Measurements from ENCODE around the gene GNGT2.

GRCh38 chr17:49229805-49230600, 19.6 kb upstream of the GNGT2 start:
- TF ChIP-seq POLR2A (IDR thresholded peaks at IDR 0.05; ENCODE audit: low read depth, low read length) = peak; percentile 16; the same call in 1 of the 2 replicates
- TF ChIP-seq TAF1 (IDR thresholded peaks at IDR 0.05; ENCODE audit: low read depth, low read length) = no peak
- TF ChIP-seq POLR2AphosphoS5 (IDR thresholded peaks at IDR 0.05; ENCODE audit: low read depth, low read length) = no peak
